Body of pancreas (tissue), 4 donors: ENCODE data around the gene TNXB. TPM values are rescaled to one million over a fixed set of nuclear protein-coding genes. Genes with fewer than 3 reads are reported as not detected.
"Not testable (repeated sequence)": the region's sequence is repeated elsewhere in the genome, so short reads cannot be mapped to it uniquely, and the experiment has no call there.

Experiments
- ATAC-seq: fragments of 150-250 bp; one replicate; pipeline ENCODE4 v1.9.1; 2016
- DNase-seq, 4 donors: peaks; one replicate each; pipeline ENCODE4 v3.0.0-alpha.2; 2019
- H3K27ac ChIP-seq, 4 donors: fragments of 200-600 bp; sonication (generic); 1 replicate in 3 of 4; 2 replicates in 1 of 4; pipeline versions ENCODE4 v1.5.1 to v1.6.1; 2016 to 2019; ENCODE audit warnings: mild to moderate bottlenecking in 1 of 4, mixed read lengths in 1 of 4, moderate library complexity in 1 of 4
- H3K27me3 ChIP-seq, 2 donors: fragments of 200-600 bp; sonication (generic); one replicate each; pipeline ENCODE4 v1.6.0; 2016; ENCODE audit warnings: mild to moderate bottlenecking in 1 of 2
- H3K36me3 ChIP-seq, 2 donors: fragments of 200-600 bp; sonication (generic); replicated peaks in 1 of 2; 2 replicates each; pipeline ENCODE4 v1.5.1; 2016; ENCODE audit warnings: low read depth in 2 of 2; ENCODE audit not compliant: insufficient read depth in 1 of 2
- H3K4me1 ChIP-seq: fragments of 200-600 bp; sonication (generic); one replicate; pipeline ENCODE4 v1.6.0; 2016
- H3K4me3 ChIP-seq, 2 donors: fragments of 200-600 bp; sonication (generic); 1 replicate in 1 of 2; 2 replicates in 1 of 2; pipeline ENCODE4 v1.5.1; 2016 to 2019
- H3K9me3 ChIP-seq, 3 donors: fragments of 200-600 bp; sonication (generic); 1 replicate in 2 of 3; 2 replicates in 1 of 3; pipeline ENCODE4 v1.5.1; 2016
- POLR2A ChIP-seq, 3 donors: fragments of 450-650 bp; IDR thresholded peaks; one replicate each; pipeline ENCODE4 v1.6.1; 2016; ENCODE audit warnings: antibody characterized with exemption in 3 of 3, mild to moderate bottlenecking in 2 of 3
- WGBS, 2 donors: methylation state at CpG; one replicate each; pipeline ENCODE4 v1.1.5; 2017; 5-methylcytosine and 5-hydroxymethylcytosine counted together
- intact Hi-C: fragments of 100-400 bp; cut with DNase I; formaldehyde crosslinking; loops from one replicate; pipeline ENCODE4 v1.15.1; 2023
- total RNA-seq, 2 donors: library from RNA; depleted of rRNA; stranded (reverse); fragments of >200 nt; gene quantifications; one replicate each; pipeline ENCODE4 v1.1.0, GENCODE V29; 2016
- TF ChIP-seq, protein P1 (sequence below), 7 experiments: fragments of 450-650 bp in 4 of 7; fragments of 200-600 bp in 3 of 7; sonication (generic) in 3 of 7; IDR thresholded peaks; one replicate each; pipeline ENCODE4 v1.5.1; 2016 to 2019; ENCODE audit warnings: antibody characterized with exemption in 7 of 7

Gene TNXB
- total RNA-seq, 2 donors from 2014 or later: 24.9 to 36.6 TPM

DNA sequence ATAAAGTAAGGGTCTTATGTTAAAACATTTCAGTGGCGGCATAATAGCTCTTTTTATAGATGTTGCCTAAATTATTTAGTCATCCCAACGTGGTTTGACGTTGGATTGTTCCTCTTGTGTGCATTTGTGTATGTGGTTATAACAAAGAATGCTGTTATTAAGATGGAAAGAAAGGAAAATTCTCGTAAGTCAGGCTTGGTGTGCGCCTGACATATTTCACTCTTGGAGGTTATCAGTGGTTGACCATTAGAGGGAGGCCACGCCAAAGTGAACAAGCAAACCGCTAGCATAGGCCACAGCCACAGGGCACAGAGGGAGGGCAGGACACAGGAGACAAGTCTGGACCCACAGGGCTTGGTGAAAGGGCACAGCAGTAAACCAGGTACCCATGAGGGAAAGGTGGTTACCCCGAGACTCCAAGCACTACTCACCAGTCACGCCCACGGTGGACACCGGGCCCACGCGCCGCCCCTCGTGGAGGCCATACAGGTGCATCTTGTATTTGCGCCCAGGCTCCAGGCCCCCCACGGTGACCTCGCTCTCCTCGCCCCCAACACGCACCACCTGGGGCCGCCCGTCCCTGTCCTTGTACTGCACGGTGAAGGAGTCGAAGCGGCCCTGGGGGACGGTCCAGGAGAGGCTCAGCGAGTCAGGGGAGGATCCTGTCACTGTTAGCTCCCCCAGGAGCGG lies 48.0 kb downstream of the TNXB start:
- DNase-seq (no peak), ATAC-seq (no peak)
- no peaks in the 10 kb centered on the region for H3K27me3 ChIP-seq
- TF ChIP-seq, protein P1, sequence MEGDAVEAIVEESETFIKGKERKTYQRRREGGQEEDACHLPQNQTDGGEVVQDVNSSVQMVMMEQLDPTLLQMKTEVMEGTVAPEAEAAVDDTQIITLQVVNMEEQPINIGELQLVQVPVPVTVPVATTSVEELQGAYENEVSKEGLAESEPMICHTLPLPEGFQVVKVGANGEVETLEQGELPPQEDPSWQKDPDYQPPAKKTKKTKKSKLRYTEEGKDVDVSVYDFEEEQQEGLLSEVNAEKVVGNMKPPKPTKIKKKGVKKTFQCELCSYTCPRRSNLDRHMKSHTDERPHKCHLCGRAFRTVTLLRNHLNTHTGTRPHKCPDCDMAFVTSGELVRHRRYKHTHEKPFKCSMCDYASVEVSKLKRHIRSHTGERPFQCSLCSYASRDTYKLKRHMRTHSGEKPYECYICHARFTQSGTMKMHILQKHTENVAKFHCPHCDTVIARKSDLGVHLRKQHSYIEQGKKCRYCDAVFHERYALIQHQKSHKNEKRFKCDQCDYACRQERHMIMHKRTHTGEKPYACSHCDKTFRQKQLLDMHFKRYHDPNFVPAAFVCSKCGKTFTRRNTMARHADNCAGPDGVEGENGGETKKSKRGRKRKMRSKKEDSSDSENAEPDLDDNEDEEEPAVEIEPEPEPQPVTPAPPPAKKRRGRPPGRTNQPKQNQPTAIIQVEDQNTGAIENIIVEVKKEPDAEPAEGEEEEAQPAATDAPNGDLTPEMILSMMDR (IDR thresholded peaks at IDR 0.05): no peak
- no peak for TF ChIP-seq POLR2A (IDR thresholded peaks at IDR 0.05)
- intact Hi-C loops: no loop called here
- H3K4me3 ChIP-seq: no peak overlapping the region
- H3K4me1 ChIP-seq: no peaks in the 10 kb centered on the region
- H3K27ac ChIP-seq: no peak overlapping the region
- no peaks in the 10 kb centered on the region for H3K36me3 ChIP-seq
- no peaks in the 10 kb centered on the region for H3K9me3 ChIP-seq
- 78 to 79% methylated on average over 11 to 20 of the region's 28 CpGs for WGBS, 2 donors

DNA sequence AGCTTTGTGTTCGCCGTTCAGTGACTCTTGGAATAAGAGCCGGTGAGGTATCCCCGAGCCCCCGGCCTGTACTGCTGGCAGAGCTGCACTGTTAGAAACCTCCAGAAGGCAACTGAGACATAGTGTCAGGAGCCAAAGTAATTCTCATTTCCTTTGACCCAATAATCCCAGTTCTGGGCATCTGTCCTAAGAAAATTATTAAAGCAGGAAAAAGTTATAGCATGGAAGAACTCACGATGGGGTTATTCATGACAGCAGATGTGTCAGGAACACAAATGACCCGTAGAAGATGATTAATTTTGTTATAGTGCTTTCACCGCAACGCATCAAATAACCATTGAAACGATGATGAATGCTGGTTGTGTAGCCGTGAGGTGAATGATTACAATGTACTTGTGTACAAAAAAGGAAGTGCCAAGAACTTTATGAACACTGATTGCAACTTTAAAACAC lies 50.6 kb downstream of the TNXB start:
- 50 to 55% methylated on average over 11 of the region's 11 CpGs for WGBS, 2 donors
- ATAC-seq: no peak
- no peak overlapping the region for H3K27ac ChIP-seq
- H3K4me1 ChIP-seq: no peaks in the 10 kb centered on the region
- H3K36me3 ChIP-seq: no peaks in the 10 kb centered on the region
- TF ChIP-seq, protein P1 (IDR thresholded peaks at IDR 0.05): no peak
- TF ChIP-seq POLR2A (IDR thresholded peaks at IDR 0.05): no peak
- H3K9me3 ChIP-seq: no peaks in the 10 kb centered on the region
- intact Hi-C loops: no loop called here
- no peaks in the 10 kb centered on the region for H3K27me3 ChIP-seq
- no peak for DNase-seq
- H3K4me3 ChIP-seq: no peak overlapping the region

DNA sequence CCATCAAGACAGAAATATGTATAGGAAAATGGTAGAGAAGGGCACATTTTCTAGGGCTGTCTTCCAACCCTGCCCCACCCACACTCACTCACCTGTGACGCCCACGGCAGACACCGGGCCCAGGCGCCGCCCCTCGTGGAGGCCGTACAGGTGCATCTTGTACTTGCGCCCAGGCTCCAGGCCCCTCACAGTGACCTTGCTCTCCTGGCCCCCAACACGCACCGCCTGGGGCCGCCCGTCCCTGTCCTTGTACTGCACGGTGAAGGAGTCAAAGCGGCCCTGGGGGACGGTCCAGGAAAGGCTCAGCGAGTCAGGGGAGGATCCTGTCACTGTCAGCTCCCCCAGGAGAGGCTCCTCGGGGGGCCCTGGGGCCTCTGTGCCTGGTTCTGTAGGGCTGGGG lies 51.2 kb downstream of the TNXB start:
- DNase-seq (no peak), ATAC-seq (no peak)
- Histone ChIP-seq H3K4me3 (no peak overlapping the region), H3K9me3 (no peaks in the 10 kb centered on the region), H3K4me1 (no peaks in the 10 kb centered on the region), H3K27me3 (no peaks in the 10 kb centered on the region), H3K27ac (no peak overlapping the region), H3K36me3 (no peaks in the 10 kb centered on the region)
- intact Hi-C loops: no loop called here
- 61 to 76% methylated on average over 15 to 16 of the region's 17 CpGs for WGBS, 2 donors
- TF ChIP-seq, protein P1 (IDR thresholded peaks at IDR 0.05): no peak
- no peak for TF ChIP-seq POLR2A (IDR thresholded peaks at IDR 0.05)

DNA sequence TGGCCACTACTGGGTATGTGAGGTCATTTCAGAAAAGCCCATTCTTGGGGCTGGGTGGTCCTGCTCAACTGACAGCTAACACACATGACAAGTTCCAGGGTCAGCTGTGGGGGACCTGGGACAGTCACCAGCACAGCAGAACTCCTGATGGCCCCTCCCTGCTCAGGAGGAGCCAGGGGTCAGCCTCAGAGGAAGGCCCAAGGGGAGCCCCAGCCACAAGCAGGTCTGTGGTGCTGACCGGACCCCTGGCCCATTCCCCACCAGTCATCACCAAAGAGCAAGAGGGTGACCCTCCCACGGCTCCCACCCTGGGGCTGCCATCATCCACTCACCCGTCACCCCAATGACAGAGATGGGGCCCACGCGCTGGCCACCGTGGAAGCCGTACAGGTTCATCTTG lies 52.9 kb downstream of the TNXB start:
- 85% methylated on average over 7 of the region's 7 CpGs; no CpG with 5 or more reads in 1 of the 2 donors for WGBS, 2 donors
- Histone ChIP-seq H3K4me3 (no peak overlapping the region), H3K27ac (no peak overlapping the region), H3K36me3 (no peaks in the 10 kb centered on the region), H3K9me3 (no peaks in the 10 kb centered on the region), H3K27me3 (no peaks in the 10 kb centered on the region), H3K4me1 (no peaks in the 10 kb centered on the region)
- TF ChIP-seq POLR2A (IDR thresholded peaks at IDR 0.05): no peak
- TF ChIP-seq, protein P1 (IDR thresholded peaks at IDR 0.05): no peak
- DNase-seq (no peak), ATAC-seq (no peak)
- intact Hi-C loops: no loop called here

DNA sequence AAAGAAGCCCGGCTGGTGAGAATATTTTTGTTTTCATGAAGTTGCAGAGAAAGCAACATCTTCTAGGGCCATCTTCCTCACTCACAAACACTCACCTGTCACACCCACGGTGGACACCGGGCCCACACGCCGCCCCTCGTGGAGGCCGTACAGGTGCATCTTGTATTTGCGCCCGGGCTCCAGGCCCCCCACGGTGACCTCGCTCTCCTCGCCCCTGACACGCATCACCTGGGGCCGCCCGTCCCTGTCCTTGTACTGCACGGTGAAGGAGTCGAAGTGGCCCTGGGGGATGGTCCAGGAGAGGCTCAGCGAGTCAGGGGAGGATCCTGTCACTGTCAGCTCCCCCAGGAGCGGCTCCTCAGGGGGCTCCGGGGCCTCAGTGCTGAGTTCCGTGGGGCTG lies 53.4 kb downstream of the TNXB start:
- H3K27ac ChIP-seq, intact Hi-C loops, DNase-seq, H3K4me1 ChIP-seq, H3K27me3 ChIP-seq, ATAC-seq, H3K9me3 ChIP-seq, H3K36me3 ChIP-seq, H3K4me3 ChIP-seq: not testable (repeated sequence)
- WGBS, 2 donors: 81 to 87% methylated on average over 7 to 20 of the region's 21 CpGs

GRCh38 chr6:32053314-32053713 lies 55.8 kb downstream of the TNXB start:
- WGBS, 2 donors: 77 to 89% methylated on average over 8 to 10 of the region's 13 CpGs
- H3K36me3 ChIP-seq, H3K27ac ChIP-seq, H3K9me3 ChIP-seq, ATAC-seq, H3K4me1 ChIP-seq, DNase-seq, intact Hi-C loops, H3K27me3 ChIP-seq, H3K4me3 ChIP-seq: not testable (repeated sequence)

DNA sequence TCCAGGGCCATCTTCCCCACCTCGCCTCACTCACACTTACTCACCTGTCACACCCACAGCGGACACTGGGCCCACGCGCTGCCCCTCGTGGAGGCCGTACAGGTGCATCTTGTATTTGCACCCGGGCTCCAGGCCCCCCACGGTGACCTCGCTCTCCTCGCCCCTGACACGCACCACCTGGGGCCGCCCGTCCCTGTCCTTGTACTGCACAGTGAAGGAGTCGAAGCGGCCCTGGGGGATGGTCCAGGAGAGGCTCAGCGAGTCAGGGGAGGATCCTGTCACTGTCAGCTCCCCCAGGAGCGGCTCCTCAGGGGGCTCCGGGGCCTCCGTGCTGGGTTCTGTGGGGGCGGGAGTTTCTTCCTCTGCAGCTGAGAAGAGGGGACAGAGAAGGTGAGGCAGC lies 56.5 kb downstream of the TNXB start:
- H3K4me1 ChIP-seq: peaks cover 11% of the 10 kb centered on the region
- ATAC-seq, DNase-seq, H3K36me3 ChIP-seq, intact Hi-C loops, H3K9me3 ChIP-seq, H3K4me3 ChIP-seq, H3K27me3 ChIP-seq, H3K27ac ChIP-seq: not testable (repeated sequence)
- WGBS, 2 donors: 67 to 72% methylated on average over 12 to 20 of the region's 20 CpGs
